GM21360 (cell line): ENCODE results near the gene KCNA5.

Source experiments
- ATAC-seq: cut with Tn5 transposase; IDR thresholded peaks from one replicate; pipeline ENCODE4 v1.9.1; 2021; ENCODE audit warnings: mild to moderate bottlenecking, moderate library complexity; ENCODE audit not compliant: unreplicated experiment

The KCNA5 gene

GRCh38 chr12:5043589-5044419 is at the start of gene KCNA5:
Gene KCNA5 (plus strand): TSS chr12:5043879. CDS start chr12:5044148, 269 bp downstream.
- no peak for ATAC-seq

- ATAC-seq: no peak
Measured at GRCh38 chr12:4994622-4995021, 49.1 kb upstream of the KCNA5 start.

GRCh38 chr12:4996714-4997113 is 47.0 kb upstream of the KCNA5 start:
- ATAC-seq: no peak

GRCh38 chr12:4997939-4998338 is 45.7 kb upstream of the KCNA5 start:
- ATAC-seq: no peak

GRCh38 chr12:5000204-5000603 is 43.5 kb upstream of the KCNA5 start:
- no peak for ATAC-seq

- ATAC-seq: no peak
Measured at GRCh38 chr12:5000658-5001385, 42.9 kb upstream of the KCNA5 start.

GRCh38 chr12:5003025-5003666 is 40.5 kb upstream of the KCNA5 start:
- no peak for ATAC-seq

- ATAC-seq: no peak
Measured at GRCh38 chr12:5008661-5009060, 35.0 kb upstream of the KCNA5 start.

- no peak for ATAC-seq
Measured at GRCh38 chr12:5010151-5010550, 33.5 kb upstream of the KCNA5 start.

- ATAC-seq: no peak
Measured at GRCh38 chr12:5012337-5012736, 31.3 kb upstream of the KCNA5 start.

GRCh38 chr12:5013266-5013730 is 30.4 kb upstream of the KCNA5 start:
- ATAC-seq: no peak

- no peak for ATAC-seq
Measured at GRCh38 chr12:5014269-5014668, 29.4 kb upstream of the KCNA5 start.

GRCh38 chr12:5015711-5016492 is 27.8 kb upstream of the KCNA5 start:
- ATAC-seq: no peak

- ATAC-seq: no peak
Measured at GRCh38 chr12:5016526-5016925, 27.2 kb upstream of the KCNA5 start.

GRCh38 chr12:5017638-5018348 is 25.9 kb upstream of the KCNA5 start:
- ATAC-seq: no peak

GRCh38 chr12:5018677-5019076 is 25.0 kb upstream of the KCNA5 start:
- ATAC-seq: no peak

GRCh38 chr12:5022025-5022424 is 21.7 kb upstream of the KCNA5 start:
- no peak for ATAC-seq

GRCh38 chr12:5022465-5023061 is 21.1 kb upstream of the KCNA5 start:
- ATAC-seq: no peak

- ATAC-seq: no peak
Measured at GRCh38 chr12:5023842-5024241, 19.8 kb upstream of the KCNA5 start.
